Kidney (tissue), 14 donors: ENCODE measurements around the gene CST8. TPM values are rescaled to one million over a fixed set of nuclear protein-coding genes. Genes with fewer than 3 reads are reported as not detected.
"Not testable (repeated sequence)": the region's sequence is repeated elsewhere in the genome, so short reads cannot be mapped to it uniquely, and the experiment has no call there.

ENCODE experiments used
- DNase-seq, 5 donors: peaks; one replicate each; pipeline ENCODE4 v3.0.0-alpha.2; 2013 to 2020
- FAIRE-seq: peaks from 2 replicates; lab custom pipeline; 2012; peaks lifted over from hg19 to GRCh38; lab: Jason Lieb, UNC
- H3K27ac ChIP-seq, 2 donors: one replicate each; pipeline ENCODE4 v1.7.0; 2013; ENCODE audit warnings: low read depth in 2 of 2, low read length in 2 of 2, inconsistent platforms in 1 of 2
- H3K27me3 ChIP-seq: one replicate; pipeline ENCODE4 v1.7.1; 2013; ENCODE audit warnings: low read length, inconsistent platforms; ENCODE audit not compliant: control insufficient read depth, insufficient read depth
- H3K36me3 ChIP-seq, 3 donors: one replicate each; pipeline versions ENCODE4 v1.7.0 to v1.7.1; 2013; ENCODE audit warnings: low read length in 3 of 3, control low read depth in 1 of 3, inconsistent platforms in 1 of 3; ENCODE audit not compliant: insufficient read depth in 3 of 3, control insufficient read depth in 2 of 3
- H3K4me1 ChIP-seq, 3 donors: one replicate each; pipeline versions ENCODE4 v1.7.0 to v1.7.1; 2013; ENCODE audit warnings: low read length in 3 of 3, inconsistent platforms in 1 of 3, low read depth in 1 of 3; ENCODE audit not compliant: control insufficient read depth in 2 of 3, insufficient read depth in 2 of 3
- H3K4me3 ChIP-seq, 3 donors: one replicate each; pipeline versions ENCODE4 v1.7.0 to v1.8.1; 2013; ENCODE audit warnings: low read length in 3 of 3, control low read depth in 1 of 3, inconsistent platforms in 1 of 3
- H3K9ac ChIP-seq, 3 donors: one replicate each; pipeline versions ENCODE4 v1.7.0 to v1.7.1; 2013; ENCODE audit warnings: low read length in 3 of 3, control low read depth in 1 of 3, inconsistent platforms in 1 of 3
- H3K9me3 ChIP-seq, 3 donors: one replicate each; pipeline versions ENCODE4 v1.7.0 to v1.7.1; 2013; ENCODE audit warnings: low read length in 3 of 3, control low read depth in 1 of 3, inconsistent platforms in 1 of 3; ENCODE audit not compliant: control insufficient read depth in 2 of 3, insufficient read depth in 1 of 3
- CTCF ChIP-seq: IDR thresholded peaks from 3 replicates; pipeline ENCODE4 v1.5.1; 2012; ENCODE audit warnings: mild to moderate bottlenecking, moderate library complexity, borderline replicate concordance; ENCODE audit not compliant: insufficient read depth; ENCODE audit errors: extremely low read depth
- intact Hi-C: fragments of 100-400 bp; cut with DNase I; formaldehyde crosslinking; loops from one replicate; pipeline ENCODE4 v1.11.1; 2022
- polyA plus RNA-seq: library from polyadenylated mRNA; stranded (reverse); fragments of 350-450 nt; fragmentation: Illumina TruSeq; extraction: RNeasy Lipid Tissue Mini Kit (QIAGEN cat#74804); gene quantifications from one replicate; pipeline ENCODE4 v1.2.3, GENCODE V29; 2014; ENCODE audit warnings: low read depth, low replicate concordance; ENCODE audit not compliant: insufficient read depth
- total RNA-seq: library from RNA; stranded (reverse); fragmentation: NEBNext Ultra II Directional; extraction: Animal tissue kit (Norgen Biotek cat#: 25700); gene quantifications from one replicate; pipeline ENCODE4 v1.2.1, GENCODE V29; 2021
- donor health status: control.
- donor health status: control.
- donor health status: control.
- donor health status: control.
- donor health status: control.
- donor health status: DM: yes; HTN: yes; CAD: no.
- donor health status: Normal renal cell carcinoma (clear cell type).

Gene CST8
- total and polyA plus RNA-seq, 2 donors from 2014 or later: not detected

GRCh38 chr20:23461180-23461579 lies 29.7 kb upstream of the CST8 start:
- Histone ChIP-seq H3K9me3 (peaks cover 0 to 4% (median 0%) of the 10 kb centered on the region in 3 donors), H3K27ac (no peak overlapping the region), H3K4me1 (no peaks in the 10 kb centered on the region), H3K4me3 (no peak overlapping the region), H3K36me3 (no peaks in the 10 kb centered on the region), H3K9ac (no peak overlapping the region), H3K27me3 (no peaks in the 10 kb centered on the region)
- intact Hi-C loops: no loop called here
- FAIRE-seq (no peak), DNase-seq (no peak)
- no peak for TF ChIP-seq CTCF

GRCh38 chr20:23466961-23467360 lies 24.0 kb upstream of the CST8 start:
- H3K4me1 ChIP-seq, H3K9ac ChIP-seq, H3K27me3 ChIP-seq, H3K36me3 ChIP-seq, intact Hi-C loops, DNase-seq, FAIRE-seq, H3K9me3 ChIP-seq, H3K4me3 ChIP-seq, H3K27ac ChIP-seq: not testable (repeated sequence)

GRCh38 chr20:23472306-23472705 lies 18.6 kb upstream of the CST8 start:
- H3K9ac ChIP-seq, H3K36me3 ChIP-seq, H3K4me1 ChIP-seq, H3K4me3 ChIP-seq, DNase-seq, intact Hi-C loops, H3K9me3 ChIP-seq, H3K27ac ChIP-seq, H3K27me3 ChIP-seq, FAIRE-seq: not testable (repeated sequence)

GRCh38 chr20:23473293-23473692 lies 17.6 kb upstream of the CST8 start:
- H3K4me3 ChIP-seq, H3K9me3 ChIP-seq, DNase-seq, H3K27ac ChIP-seq, H3K9ac ChIP-seq, FAIRE-seq, H3K36me3 ChIP-seq, H3K27me3 ChIP-seq, H3K4me1 ChIP-seq, intact Hi-C loops: not testable (repeated sequence)

- no peak for TF ChIP-seq CTCF
- no peak for FAIRE-seq
- intact Hi-C loops: no loop called here
Observed at GRCh38 chr20:23475395-23475794, 15.5 kb upstream of the CST8 start.

More at GRCh38 chr20:23475395-23475794, 15.5 kb upstream of the CST8 start:
- Histone ChIP-seq H3K4me3 (no peak overlapping the region), H3K27ac (no peak overlapping the region), H3K36me3 (no peaks in the 10 kb centered on the region), H3K9me3 (no peaks in the 10 kb centered on the region), H3K4me1 (no peaks in the 10 kb centered on the region), H3K9ac (no peak overlapping the region), H3K27me3 (no peaks in the 10 kb centered on the region)
- DNase-seq: no peak
